WTC11 (cell line): ENCODE data around the gene ASIC3. TPM values are rescaled to one million over a fixed set of nuclear protein-coding genes. Genes with fewer than 3 reads are reported as not detected.

ENCODE experiments used
- ATAC-seq: fragments of 200-7000 bp; cut with Tn5 transposase; 2 replicates; pipeline ENCODE4 v1.10.0; 2021; ENCODE audit warnings: mild to moderate bottlenecking, moderate library complexity
- CTCF ChIA-PET: fragments of 300-600 bp; sonication (Branson Sonifier 250); formaldehyde crosslinking; loops from one replicate; lab custom pipeline; 2021; ENCODE audit warnings: antibody characterized with exemption; lab: Charles Lee
- POLR2A ChIA-PET: fragments of 350-600 bp; sonication (Branson Sonifier 250); formaldehyde crosslinking; loops from one replicate; lab custom pipeline; 2021; ENCODE audit warnings: antibody characterized with exemption; lab: Charles Lee
- DNase-seq: peaks from one replicate; pipeline ENCODE4 v3.0.0; 2021; ENCODE audit warnings: low spot score
- H3K27ac Mint-ChIP-seq: 2 replicates; pipeline ENCODE4 v1.8.0; 2021; ENCODE audit warnings: mixed read lengths
- H3K27me3 Mint-ChIP-seq: 2 replicates; pipeline ENCODE4 v1.8.0; 2021; ENCODE audit warnings: low read depth, mild to moderate bottlenecking, moderate library complexity, mixed read lengths
- H3K36me3 Mint-ChIP-seq: 2 replicates; pipeline ENCODE4 v1.8.0; 2021; ENCODE audit warnings: mixed read lengths
- H3K4me1 Mint-ChIP-seq: 2 replicates; pipeline ENCODE4 v1.8.0; 2022; ENCODE audit warnings: mixed read lengths
- H3K4me3 Mint-ChIP-seq: 2 replicates; pipeline ENCODE4 v1.8.0; 2021; ENCODE audit warnings: mild to moderate bottlenecking, moderate library complexity, mixed read lengths
- H3K9me3 Mint-ChIP-seq: 2 replicates; pipeline ENCODE4 v1.8.0; 2021; ENCODE audit warnings: mixed read lengths
- KAT7 ChIP-seq: sonication (generic); formaldehyde crosslinking; IDR thresholded peaks from 2 replicates; pipeline ENCODE4 v1.8.1; 2023; ENCODE audit warnings: missing genetic modification reagents, mild to moderate bottlenecking, borderline replicate concordance
- ZBTB21 ChIP-seq: sonication (generic); formaldehyde crosslinking; IDR thresholded peaks from 2 replicates; pipeline ENCODE4 v1.8.1; 2023; ENCODE audit warnings: mild to moderate bottlenecking, missing genetic modification reagents, borderline replicate concordance
- ZNF121 ChIP-seq: sonication (generic); formaldehyde crosslinking; IDR thresholded peaks from 2 replicates; pipeline ENCODE4 v1.8.0; 2023; ENCODE audit warnings: missing genetic modification reagents
- ZNF416 ChIP-seq: fragments of 250-450 bp; sonication (Bioruptor Pico); IDR thresholded peaks from 2 replicates; pipeline ENCODE4 v1.9.0; 2021; ENCODE audit warnings: mild to moderate bottlenecking, inconsistent platforms
- ZNF423 ChIP-seq: fragments of 250-450 bp; sonication (Bioruptor Pico); IDR thresholded peaks from 2 replicates; pipeline ENCODE4 v2.1.2; 2022; ENCODE audit warnings: mild to moderate bottlenecking, moderate library complexity
- total RNA-seq: library from RNA; stranded (reverse); gene quantifications from 3 replicates; pipeline ENCODE4 v1.2.3, GENCODE V29; 2021
- TF ChIP-seq, protein P1 (sequence below): fragments of 250-450 bp; sonication (Bioruptor Pico); IDR thresholded peaks from 2 replicates; pipeline ENCODE4 v1.9.0; 2021; ENCODE audit warnings: mild to moderate bottlenecking, borderline replicate concordance
- TF ChIP-seq, protein P2 (sequence below): sonication (generic); formaldehyde crosslinking; IDR thresholded peaks from 2 replicates; pipeline ENCODE4 v1.8.0; 2023; ENCODE audit warnings: mild to moderate bottlenecking, missing genetic modification reagents
- TF ChIP-seq, protein P3 (sequence below): sonication (generic); formaldehyde crosslinking; IDR thresholded peaks from 2 replicates; pipeline ENCODE4 v1.8.1; 2023; ENCODE audit warnings: mild to moderate bottlenecking, missing genetic modification reagents, moderate library complexity
- TF ChIP-seq, protein P4 (sequence below): sonication (generic); formaldehyde crosslinking; IDR thresholded peaks from 2 replicates; pipeline ENCODE4 v1.8.0; 2023; ENCODE audit warnings: missing genetic modification reagents

ASIC3 gene
- total RNA-seq, 1 experiment from 2014 or later = 5.5 TPM

DNA sequence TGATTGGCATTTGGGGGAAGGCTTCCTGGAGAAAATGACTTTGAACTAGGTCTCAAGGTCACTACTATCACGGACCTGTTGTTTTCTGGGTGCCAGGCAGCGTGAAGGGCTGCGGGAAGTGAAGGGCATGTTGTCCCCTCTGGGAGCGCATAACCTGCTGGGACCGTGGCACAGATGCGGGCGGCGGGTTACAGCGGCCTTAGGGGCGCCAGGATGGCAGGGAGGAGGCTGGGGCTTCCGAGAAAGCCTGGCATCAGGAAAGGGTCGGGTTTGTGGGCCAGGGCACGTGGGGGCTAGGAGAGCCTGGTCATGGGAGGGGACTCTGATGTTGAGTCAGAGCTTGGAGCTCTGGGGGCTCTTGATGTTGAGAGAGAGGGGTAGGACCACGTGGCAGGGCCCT lies 17.2 kb downstream of the ASIC3 start (continued):
- TF ChIP-seq, protein P1, sequence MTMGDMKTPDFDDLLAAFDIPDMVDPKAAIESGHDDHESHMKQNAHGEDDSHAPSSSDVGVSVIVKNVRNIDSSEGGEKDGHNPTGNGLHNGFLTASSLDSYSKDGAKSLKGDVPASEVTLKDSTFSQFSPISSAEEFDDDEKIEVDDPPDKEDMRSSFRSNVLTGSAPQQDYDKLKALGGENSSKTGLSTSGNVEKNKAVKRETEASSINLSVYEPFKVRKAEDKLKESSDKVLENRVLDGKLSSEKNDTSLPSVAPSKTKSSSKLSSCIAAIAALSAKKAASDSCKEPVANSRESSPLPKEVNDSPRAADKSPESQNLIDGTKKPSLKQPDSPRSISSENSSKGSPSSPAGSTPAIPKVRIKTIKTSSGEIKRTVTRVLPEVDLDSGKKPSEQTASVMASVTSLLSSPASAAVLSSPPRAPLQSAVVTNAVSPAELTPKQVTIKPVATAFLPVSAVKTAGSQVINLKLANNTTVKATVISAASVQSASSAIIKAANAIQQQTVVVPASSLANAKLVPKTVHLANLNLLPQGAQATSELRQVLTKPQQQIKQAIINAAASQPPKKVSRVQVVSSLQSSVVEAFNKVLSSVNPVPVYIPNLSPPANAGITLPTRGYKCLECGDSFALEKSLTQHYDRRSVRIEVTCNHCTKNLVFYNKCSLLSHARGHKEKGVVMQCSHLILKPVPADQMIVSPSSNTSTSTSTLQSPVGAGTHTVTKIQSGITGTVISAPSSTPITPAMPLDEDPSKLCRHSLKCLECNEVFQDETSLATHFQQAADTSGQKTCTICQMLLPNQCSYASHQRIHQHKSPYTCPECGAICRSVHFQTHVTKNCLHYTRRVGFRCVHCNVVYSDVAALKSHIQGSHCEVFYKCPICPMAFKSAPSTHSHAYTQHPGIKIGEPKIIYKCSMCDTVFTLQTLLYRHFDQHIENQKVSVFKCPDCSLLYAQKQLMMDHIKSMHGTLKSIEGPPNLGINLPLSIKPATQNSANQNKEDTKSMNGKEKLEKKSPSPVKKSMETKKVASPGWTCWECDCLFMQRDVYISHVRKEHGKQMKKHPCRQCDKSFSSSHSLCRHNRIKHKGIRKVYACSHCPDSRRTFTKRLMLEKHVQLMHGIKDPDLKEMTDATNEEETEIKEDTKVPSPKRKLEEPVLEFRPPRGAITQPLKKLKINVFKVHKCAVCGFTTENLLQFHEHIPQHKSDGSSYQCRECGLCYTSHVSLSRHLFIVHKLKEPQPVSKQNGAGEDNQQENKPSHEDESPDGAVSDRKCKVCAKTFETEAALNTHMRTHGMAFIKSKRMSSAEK (CRISPR knock-in tag) = no peak
- TF ChIP-seq, protein P2, sequence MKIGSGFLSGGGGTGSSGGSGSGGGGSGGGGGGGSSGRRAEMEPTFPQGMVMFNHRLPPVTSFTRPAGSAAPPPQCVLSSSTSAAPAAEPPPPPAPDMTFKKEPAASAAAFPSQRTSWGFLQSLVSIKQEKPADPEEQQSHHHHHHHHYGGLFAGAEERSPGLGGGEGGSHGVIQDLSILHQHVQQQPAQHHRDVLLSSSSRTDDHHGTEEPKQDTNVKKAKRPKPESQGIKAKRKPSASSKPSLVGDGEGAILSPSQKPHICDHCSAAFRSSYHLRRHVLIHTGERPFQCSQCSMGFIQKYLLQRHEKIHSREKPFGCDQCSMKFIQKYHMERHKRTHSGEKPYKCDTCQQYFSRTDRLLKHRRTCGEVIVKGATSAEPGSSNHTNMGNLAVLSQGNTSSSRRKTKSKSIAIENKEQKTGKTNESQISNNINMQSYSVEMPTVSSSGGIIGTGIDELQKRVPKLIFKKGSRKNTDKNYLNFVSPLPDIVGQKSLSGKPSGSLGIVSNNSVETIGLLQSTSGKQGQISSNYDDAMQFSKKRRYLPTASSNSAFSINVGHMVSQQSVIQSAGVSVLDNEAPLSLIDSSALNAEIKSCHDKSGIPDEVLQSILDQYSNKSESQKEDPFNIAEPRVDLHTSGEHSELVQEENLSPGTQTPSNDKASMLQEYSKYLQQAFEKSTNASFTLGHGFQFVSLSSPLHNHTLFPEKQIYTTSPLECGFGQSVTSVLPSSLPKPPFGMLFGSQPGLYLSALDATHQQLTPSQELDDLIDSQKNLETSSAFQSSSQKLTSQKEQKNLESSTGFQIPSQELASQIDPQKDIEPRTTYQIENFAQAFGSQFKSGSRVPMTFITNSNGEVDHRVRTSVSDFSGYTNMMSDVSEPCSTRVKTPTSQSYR (CRISPR knock-in tag) = no peak

DNA sequence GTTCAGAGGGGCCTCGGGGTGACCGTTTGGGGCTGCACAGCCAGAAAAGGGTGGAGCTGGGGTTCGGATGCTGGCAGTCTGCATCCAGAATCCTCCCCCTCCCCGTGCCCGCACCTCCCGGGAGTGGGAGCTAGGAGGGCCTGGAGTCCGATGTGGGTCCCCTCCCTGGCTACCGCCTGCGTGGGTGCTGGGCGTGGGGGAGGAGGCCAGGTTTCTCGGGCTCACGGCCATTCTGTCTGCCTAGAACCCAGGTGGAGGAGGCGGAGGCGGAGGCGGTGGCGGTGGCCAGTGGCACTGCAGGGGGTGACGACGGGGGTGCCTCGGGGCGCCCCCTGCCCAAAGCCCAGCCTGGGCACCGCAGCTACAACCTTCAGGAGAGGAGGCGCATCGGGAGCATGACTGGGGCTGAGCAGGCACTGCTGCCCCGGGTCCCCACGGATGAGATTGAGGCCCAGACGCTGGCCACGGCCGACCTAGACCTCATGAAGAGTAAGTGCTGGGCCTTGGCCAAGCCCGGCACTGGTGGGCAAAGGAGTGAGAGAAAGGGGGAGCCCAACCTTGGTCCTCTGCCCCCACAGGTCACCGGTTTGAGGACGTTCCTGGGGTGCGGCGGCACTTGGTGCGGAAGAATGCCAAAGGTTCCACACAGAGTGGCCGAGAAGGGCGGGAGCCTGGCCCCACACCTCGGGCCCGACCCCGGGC lies 18.1 kb downstream of the ASIC3 start:
- Mint-ChIP-seq H3K27ac (no peak overlapping the region), H3K4me1 (peaks cover 23% of the 10 kb centered on the region)
- ATAC-seq (no peak), DNase-seq (no peak)
- ChIA-PET POLR2A (interaction anchor here (1.7 kb wide), 1 partner anchor 10 kb away, joined by 6 read pairs; no protein-coding TSS in a partner anchor), CTCF (interaction anchor here (0.5 to 2.8 kb wide), 3 partner anchors 9 to 48 kb away, joined by 3 to 10 read pairs (median 3); partner anchors contain the start of gene CDK5)
- TF ChIP-seq ZNF423 (CRISPR knock-in tag) = no peak
- TF ChIP-seq ZNF416 = no peak
- TF ChIP-seq ZBTB21 (CRISPR knock-in tag) = no peak
- TF ChIP-seq, all 79 proteins: peak for 0
- H3K36me3 Mint-ChIP-seq = peaks cover 33% of the 10 kb centered on the region
- no peaks in the 10 kb centered on the region for H3K9me3 Mint-ChIP-seq
- H3K4me3 Mint-ChIP-seq = no peak overlapping the region
- H3K27me3 Mint-ChIP-seq = peaks cover 2% of the 10 kb centered on the region; the same call in 1 of the 2 replicates

DNA sequence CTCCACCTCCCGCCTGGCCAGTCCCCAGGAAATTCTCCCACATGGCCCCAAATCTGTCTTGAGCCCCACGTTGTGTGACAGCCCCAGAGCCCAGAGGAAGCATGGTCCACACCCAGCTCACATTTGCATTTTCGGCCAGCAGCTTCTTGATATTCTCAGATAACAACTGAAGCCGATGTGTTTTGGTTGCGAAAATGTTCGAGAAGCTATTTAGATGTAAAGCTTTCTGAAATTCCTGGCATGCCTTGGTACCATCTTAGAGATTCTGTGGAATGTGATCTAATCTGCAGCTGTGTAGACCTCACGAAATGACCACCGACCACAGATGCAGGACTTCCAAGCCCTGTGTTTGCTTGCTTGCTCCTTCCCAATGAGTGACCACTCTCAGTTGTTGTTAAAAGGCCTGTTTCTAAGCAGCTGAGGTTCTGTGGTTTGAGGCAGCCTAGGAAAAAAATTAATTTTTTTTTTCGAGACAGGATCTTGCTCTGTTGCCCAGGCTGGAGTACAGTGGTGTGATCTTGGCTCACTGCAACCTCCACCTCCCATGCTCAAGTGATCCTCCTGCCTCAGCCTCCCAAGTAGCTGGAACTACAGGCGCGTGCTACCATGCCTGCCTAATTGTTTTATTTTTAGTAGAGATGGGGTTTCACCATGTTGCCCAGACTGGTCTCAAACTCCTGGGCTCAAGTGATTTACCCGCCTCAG lies 19.9 kb downstream of the ASIC3 start:
- DNase-seq (no peak), ATAC-seq (peak; percentile 49)
- POLR2A ChIA-PET = no interaction called here
- no peak overlapping the region for H3K4me3 Mint-ChIP-seq
- no peaks in the 10 kb centered on the region for H3K27me3 Mint-ChIP-seq
- TF ChIP-seq KAT7 (CRISPR knock-in tag) (no peak), ZNF121 (CRISPR knock-in tag) (peak; percentile 57; the same call in 1 of the 2 replicates)
- TF ChIP-seq, protein P3, sequence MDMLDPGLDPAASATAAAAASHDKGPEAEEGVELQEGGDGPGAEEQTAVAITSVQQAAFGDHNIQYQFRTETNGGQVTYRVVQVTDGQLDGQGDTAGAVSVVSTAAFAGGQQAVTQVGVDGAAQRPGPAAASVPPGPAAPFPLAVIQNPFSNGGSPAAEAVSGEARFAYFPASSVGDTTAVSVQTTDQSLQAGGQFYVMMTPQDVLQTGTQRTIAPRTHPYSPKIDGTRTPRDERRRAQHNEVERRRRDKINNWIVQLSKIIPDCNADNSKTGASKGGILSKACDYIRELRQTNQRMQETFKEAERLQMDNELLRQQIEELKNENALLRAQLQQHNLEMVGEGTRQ (CRISPR knock-in tag) = no peak
- TF ChIP-seq, protein P4, sequence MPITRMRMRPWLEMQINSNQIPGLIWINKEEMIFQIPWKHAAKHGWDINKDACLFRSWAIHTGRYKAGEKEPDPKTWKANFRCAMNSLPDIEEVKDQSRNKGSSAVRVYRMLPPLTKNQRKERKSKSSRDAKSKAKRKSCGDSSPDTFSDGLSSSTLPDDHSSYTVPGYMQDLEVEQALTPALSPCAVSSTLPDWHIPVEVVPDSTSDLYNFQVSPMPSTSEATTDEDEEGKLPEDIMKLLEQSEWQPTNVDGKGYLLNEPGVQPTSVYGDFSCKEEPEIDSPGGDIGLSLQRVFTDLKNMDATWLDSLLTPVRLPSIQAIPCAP (CRISPR knock-in tag) = no peak
- CTCF ChIA-PET = interaction anchor here (0.6 to 2.8 kb wide), 11 partner anchors 8 to 1354 kb away, joined by 3 to 10 read pairs (median 3); partner anchors contain the start of genes ABCB8, CDK5, FASTK and TMUB1
- peaks cover 36% of the 10 kb centered on the region for H3K36me3 Mint-ChIP-seq
- H3K4me1 Mint-ChIP-seq = peaks cover 15% of the 10 kb centered on the region
- no peaks in the 10 kb centered on the region for H3K9me3 Mint-ChIP-seq
- peak overlapping the region; percentile 63 for H3K27ac Mint-ChIP-seq
